A549 (cell line): Measurements from ENCODE around the gene C3orf22. TPM values are rescaled to one million over a fixed set of nuclear protein-coding genes. Genes with fewer than 3 reads are reported as not detected.

ENCODE experiments used
- ATAC-seq, 2 experiments: fragments of 200-7000 bp in 1 of 2; fragments of >200 bp in 1 of 2; cut with Nextera tagmentation in 1 of 2; cut with Tn5 transposase in 1 of 2; 3 replicates each; pipeline versions ENCODE4 v1.8.0 to v1.9.1; 2018 to 2020; ENCODE audit warnings: mild to moderate bottlenecking in 1 of 2, moderate library complexity in 1 of 2
- CTCF ChIA-PET: fragments of 300-600 bp; sonication (Branson Sonifier 250); formaldehyde crosslinking; extraction: SDS; loops from one replicate; lab custom pipeline; 2021; ENCODE audit warnings: antibody characterized with exemption, inconsistent platforms; lab: Yijun Ruan, JAX
- POLR2A ChIA-PET: fragments of 350-600 bp; formaldehyde crosslinking; extraction: SDS; loops from one replicate; lab custom pipeline; 2021; ENCODE audit warnings: antibody characterized with exemption, inconsistent platforms; lab: Yijun Ruan, JAX
- DNase-seq, 2 experiments: peaks; one replicate each; pipeline versions ENCODE4 v3.0.0 to v3.0.0-alpha.2; 2011 to 2016; ENCODE audit warnings: low read depth in 1 of 2, low spot score in 1 of 2
- FAIRE-seq: peaks from 2 replicates; lab custom pipeline; 2011; peaks lifted over from hg19 to GRCh38; lab: Jason Lieb, UNC
- H3K27ac ChIP-seq, 2 experiments: fragments of >200 bp; sonication (Bioruptor Twin); formaldehyde crosslinking; 3 replicates each; pipeline ENCODE4 v1.5.1; 2016 to 2017
- H3K4me1 ChIP-seq: fragments of >200 bp; sonication (Bioruptor Twin); formaldehyde crosslinking; 3 replicates; pipeline ENCODE4 v1.6.1; 2016
- H3K4me2 ChIP-seq: fragments of >200 bp; sonication (Bioruptor Twin); formaldehyde crosslinking; 3 replicates; pipeline ENCODE4 v1.6.1; 2016
- H3K4me3 ChIP-seq: fragments of >200 bp; sonication (Bioruptor Twin); formaldehyde crosslinking; 3 replicates; pipeline ENCODE4 v1.5.1; 2016
- H3K9me3 ChIP-seq: fragments of >200 bp; sonication (Bioruptor Twin); formaldehyde crosslinking; 3 replicates; pipeline ENCODE4 v1.6.1; 2016
- CHD4 ChIP-seq: fragments of 200-600 bp; sonication (generic); IDR thresholded peaks from 2 replicates; pipeline ENCODE4 v1.6.1; 2016; ENCODE audit warnings: antibody characterized with exemption, mild to moderate bottlenecking, borderline replicate concordance
- EHF ChIP-seq: fragments of 250-450 bp; sonication (Bioruptor Pico); IDR thresholded peaks from 2 replicates; pipeline ENCODE4 v1.5.0; 2020; ENCODE audit warnings: mild to moderate bottlenecking
- EP300 ChIP-seq, 2 experiments: fragments of >200 bp; sonication (Bioruptor Twin); formaldehyde crosslinking; IDR thresholded peaks; 2 replicates in 1 of 2; 3 replicates in 1 of 2; pipeline ENCODE4 v1.6.1; 2016 to 2017
- FOSB ChIP-seq: fragments of 250-450 bp; sonication (Bioruptor Pico); IDR thresholded peaks from 2 replicates; pipeline ENCODE4 v1.5.0; 2020; ENCODE audit warnings: mild to moderate bottlenecking, moderate library complexity
- FOSL2 ChIP-seq, 2 experiments: fragments of 450-650 bp in 1 of 2; fragments of >200 bp in 1 of 2; sonication (Bioruptor Twin) in 1 of 2; formaldehyde crosslinking; IDR thresholded peaks; 2 replicates each; pipeline versions ENCODE4 v1.5.0 to v1.6.1; 2016 to 2020; ENCODE audit warnings: mild to moderate bottlenecking in 1 of 2, moderate library complexity in 1 of 2
- GATA3 ChIP-seq: IDR thresholded peaks from 2 replicates; pipeline ENCODE4 v1.6.1; 2012; ENCODE audit warnings: borderline replicate concordance
- HDAC2 ChIP-seq: fragments of 200-600 bp; sonication (generic); IDR thresholded peaks from 2 replicates; pipeline ENCODE4 v1.6.1; 2016
- HOXA7 ChIP-seq: fragments of 250-450 bp; sonication (Bioruptor Pico); IDR thresholded peaks from 2 replicates; pipeline ENCODE4 v1.5.0; 2020; ENCODE audit warnings: mild to moderate bottlenecking, moderate library complexity
- JUN ChIP-seq, 2 experiments: fragments of >200 bp; sonication (Bioruptor Twin); formaldehyde crosslinking; IDR thresholded peaks; 2 replicates in 1 of 2; 3 replicates in 1 of 2; pipeline ENCODE4 v1.6.1; 2016 to 2017
- KDM5A ChIP-seq: fragments of 200-600 bp; sonication (generic); IDR thresholded peaks from 2 replicates; pipeline ENCODE4 v1.6.1; 2016; ENCODE audit warnings: antibody characterized with exemption, mild to moderate bottlenecking
- MAZ ChIP-seq: fragments of 150-350 bp; IDR thresholded peaks from 2 replicates; pipeline ENCODE4 v1.6.1; 2014; ENCODE audit warnings: antibody characterized with exemption, low read depth, low read length, borderline replicate concordance
- NPAS2 ChIP-seq: fragments of 250-450 bp; sonication (Bioruptor Pico); IDR thresholded peaks from 2 replicates; pipeline ENCODE4 v1.8.0; 2022; ENCODE audit warnings: mild to moderate bottlenecking, moderate library complexity, borderline replicate concordance
- POLR2A ChIP-seq: IDR thresholded peaks from 2 replicates; pipeline ENCODE4 v1.6.1; 2012; ENCODE audit warnings: mild to moderate bottlenecking, low read length
- RAD21 ChIP-seq, 2 experiments: fragments of >200 bp in 1 of 2; sonication (Bioruptor Twin) in 1 of 2; formaldehyde crosslinking in 1 of 2; IDR thresholded peaks in 1 of 2; conservative IDR thresholded peaks in 1 of 2; 2 replicates in 1 of 2; 3 replicates in 1 of 2; pipeline ENCODE4 v1.6.1; 2012 to 2018; ENCODE audit warnings: inconsistent platforms in 1 of 2
- RFX5 ChIP-seq: fragments of 450-650 bp; IDR thresholded peaks from 2 replicates; pipeline ENCODE4 v1.7.1; 2014; ENCODE audit warnings: antibody characterized with exemption, mild to moderate bottlenecking, moderate library complexity
- SREBF2 ChIP-seq: fragments of 450-650 bp; IDR thresholded peaks from 2 replicates; pipeline ENCODE4 v1.6.1; 2014; ENCODE audit warnings: mild to moderate bottlenecking, moderate library complexity
- TP53 ChIP-seq: fragments of 250-450 bp; sonication (Bioruptor Pico); IDR thresholded peaks from 2 replicates; pipeline ENCODE4 v1.5.0; 2021; ENCODE audit warnings: mild to moderate bottlenecking, moderate library complexity
- WGBS: methylation state at CpG from one replicate; pipeline ENCODE4 v1.1.6; 2017; ENCODE audit errors: missing lambda C conversion rate; 5-methylcytosine and 5-hydroxymethylcytosine counted together
- polyA plus RNA-seq, 4 experiments: library from polyadenylated mRNA; depleted of rRNA in 3 of 4; stranded (reverse); fragments of >200 nt; fragmentation: RNase III in 1 of 4; extraction: RNeasy Plus Mini Kit Qiagen cat#74134 plus additional on column Dnase treatment in 1 of 4; gene quantifications; 2 replicates in 3 of 4; 3 replicates in 1 of 4; pipeline ENCODE4 v1.2.3, GENCODE V29; 2011 to 2017
- TF ChIP-seq, protein P1 (sequence below): fragments of 150-350 bp; IDR thresholded peaks from 2 replicates; pipeline ENCODE4 v1.6.1; 2014; ENCODE audit warnings: low read depth, mild to moderate bottlenecking, low read length
- TF ChIP-seq, protein P2 (sequence below): IDR thresholded peaks from 2 replicates; pipeline ENCODE4 v1.6.1; 2012; ENCODE audit warnings: low read depth, borderline replicate concordance
- TF ChIP-seq, protein P3 (sequence below): fragments of >200 bp; sonication (Bioruptor Twin); formaldehyde crosslinking; IDR thresholded peaks from 2 replicates; pipeline ENCODE4 v1.6.1; 2016
- TF ChIP-seq, protein P4 (sequence below): IDR thresholded peaks from 2 replicates; pipeline ENCODE4 v1.6.1; 2012
- TF ChIP-seq, protein P5 (sequence below): fragments of >200 bp; sonication (Bioruptor Twin); formaldehyde crosslinking; IDR thresholded peaks from 3 replicates; pipeline ENCODE4 v1.5.1; 2016
- TF ChIP-seq, protein P6 (sequence below): fragments of 250-450 bp; sonication (Bioruptor Pico); IDR thresholded peaks from 2 replicates; pipeline ENCODE4 v1.5.0; 2021; ENCODE audit warnings: mild to moderate bottlenecking, moderate library complexity, borderline replicate concordance
- TF ChIP-seq, protein P7 (sequence below): IDR thresholded peaks from 2 replicates; pipeline ENCODE4 v1.6.1; 2012
- TF ChIP-seq, protein P8 (sequence below): fragments of 450-650 bp; IDR thresholded peaks from 2 replicates; pipeline ENCODE4 v1.6.1; 2014; ENCODE audit warnings: antibody characterized with exemption

Gene C3orf22
- polyA plus RNA-seq, 2 of the 4 experiments (the other 2 are of a cell fraction) = not detected

DNA sequence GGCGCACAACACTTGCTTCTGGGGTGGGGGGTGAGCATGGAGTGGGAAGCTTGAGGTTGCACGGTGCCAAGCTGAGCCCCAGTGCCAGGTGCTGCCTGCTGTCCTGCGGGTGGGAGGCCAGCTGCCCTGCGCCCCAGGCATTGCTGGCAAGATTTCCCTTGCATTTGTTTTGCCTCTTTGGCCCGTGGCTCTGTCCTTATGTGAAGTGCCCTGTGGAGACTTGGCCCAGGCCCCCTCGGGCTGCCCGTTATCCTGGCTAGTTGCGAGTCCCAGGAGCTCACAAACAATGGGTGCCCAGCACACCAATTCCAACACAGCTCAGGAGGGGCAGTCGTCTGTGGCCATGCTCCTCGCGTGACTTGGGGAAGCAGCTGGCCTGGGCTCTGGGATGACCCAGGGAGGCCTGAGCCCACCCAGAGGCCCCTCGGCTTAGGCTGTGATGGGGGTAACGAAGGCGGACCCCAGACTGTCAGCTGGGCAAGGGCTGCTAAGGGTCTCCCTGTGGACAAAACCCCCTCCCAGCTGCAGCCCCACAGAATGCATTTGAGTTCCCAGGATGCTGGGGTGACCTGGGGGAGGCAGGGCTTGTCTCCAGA lies 5.9 kb downstream of the C3orf22 start:
- H3K27ac ChIP-seq = no peak overlapping the region
- H3K4me1 ChIP-seq = no peaks in the 10 kb centered on the region
- H3K4me3 ChIP-seq = no peak overlapping the region
- no peak overlapping the region for H3K4me2 ChIP-seq
- ATAC-seq = no peak
- CTCF ChIA-PET = interaction anchor here (1.5 kb wide), 1 partner anchor 30 kb away, joined by 6 read pairs; no protein-coding TSS in a partner anchor
- 19% methylated on average over 4 of the region's 14 CpGs for WGBS
- no peak for DNase-seq
- TF ChIP-seq, protein P1, sequence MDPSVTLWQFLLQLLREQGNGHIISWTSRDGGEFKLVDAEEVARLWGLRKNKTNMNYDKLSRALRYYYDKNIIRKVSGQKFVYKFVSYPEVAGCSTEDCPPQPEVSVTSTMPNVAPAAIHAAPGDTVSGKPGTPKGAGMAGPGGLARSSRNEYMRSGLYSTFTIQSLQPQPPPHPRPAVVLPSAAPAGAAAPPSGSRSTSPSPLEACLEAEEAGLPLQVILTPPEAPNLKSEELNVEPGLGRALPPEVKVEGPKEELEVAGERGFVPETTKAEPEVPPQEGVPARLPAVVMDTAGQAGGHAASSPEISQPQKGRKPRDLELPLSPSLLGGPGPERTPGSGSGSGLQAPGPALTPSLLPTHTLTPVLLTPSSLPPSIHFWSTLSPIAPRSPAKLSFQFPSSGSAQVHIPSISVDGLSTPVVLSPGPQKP = no peak
- TF ChIP-seq, protein P2, sequence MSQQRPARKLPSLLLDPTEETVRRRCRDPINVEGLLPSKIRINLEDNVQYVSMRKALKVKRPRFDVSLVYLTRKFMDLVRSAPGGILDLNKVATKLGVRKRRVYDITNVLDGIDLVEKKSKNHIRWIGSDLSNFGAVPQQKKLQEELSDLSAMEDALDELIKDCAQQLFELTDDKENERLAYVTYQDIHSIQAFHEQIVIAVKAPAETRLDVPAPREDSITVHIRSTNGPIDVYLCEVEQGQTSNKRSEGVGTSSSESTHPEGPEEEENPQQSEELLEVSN = no peak
- TF ChIP-seq CHD4 (no peak), FOSL2 (IDR thresholded peaks at IDR 0.05) (no peak), FOSL2 (CRISPR knock-in tag; IDR thresholded peaks at IDR 0.05) (no peak), KDM5A (no peak), NPAS2 (no peak), RAD21 (conservative IDR thresholded peaks at IDR 0.05 in 1 of 2, IDR thresholded peaks at IDR 0.05 in 1 of 2) (no peak), GATA3 (no peak), RFX5 (no peak), EP300 (IDR thresholded peaks at IDR 0.05) (no peak), JUN (IDR thresholded peaks at IDR 0.05) (no peak), HOXA7 (CRISPR knock-in tag) (no peak), TP53 (CRISPR knock-in tag) (no peak), SREBF2 (no peak), EHF (CRISPR knock-in tag) (no peak), HDAC2 (no peak), MAZ (no peak)
- TF ChIP-seq, protein P3, sequence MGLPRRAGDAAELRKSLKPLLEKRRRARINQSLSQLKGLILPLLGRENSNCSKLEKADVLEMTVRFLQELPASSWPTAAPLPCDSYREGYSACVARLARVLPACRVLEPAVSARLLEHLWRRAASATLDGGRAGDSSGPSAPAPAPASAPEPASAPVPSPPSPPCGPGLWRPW = no peak
- TF ChIP-seq, protein P4, sequence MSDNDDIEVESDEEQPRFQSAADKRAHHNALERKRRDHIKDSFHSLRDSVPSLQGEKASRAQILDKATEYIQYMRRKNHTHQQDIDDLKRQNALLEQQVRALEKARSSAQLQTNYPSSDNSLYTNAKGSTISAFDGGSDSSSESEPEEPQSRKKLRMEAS = no peak
- TF ChIP-seq, protein P5, sequence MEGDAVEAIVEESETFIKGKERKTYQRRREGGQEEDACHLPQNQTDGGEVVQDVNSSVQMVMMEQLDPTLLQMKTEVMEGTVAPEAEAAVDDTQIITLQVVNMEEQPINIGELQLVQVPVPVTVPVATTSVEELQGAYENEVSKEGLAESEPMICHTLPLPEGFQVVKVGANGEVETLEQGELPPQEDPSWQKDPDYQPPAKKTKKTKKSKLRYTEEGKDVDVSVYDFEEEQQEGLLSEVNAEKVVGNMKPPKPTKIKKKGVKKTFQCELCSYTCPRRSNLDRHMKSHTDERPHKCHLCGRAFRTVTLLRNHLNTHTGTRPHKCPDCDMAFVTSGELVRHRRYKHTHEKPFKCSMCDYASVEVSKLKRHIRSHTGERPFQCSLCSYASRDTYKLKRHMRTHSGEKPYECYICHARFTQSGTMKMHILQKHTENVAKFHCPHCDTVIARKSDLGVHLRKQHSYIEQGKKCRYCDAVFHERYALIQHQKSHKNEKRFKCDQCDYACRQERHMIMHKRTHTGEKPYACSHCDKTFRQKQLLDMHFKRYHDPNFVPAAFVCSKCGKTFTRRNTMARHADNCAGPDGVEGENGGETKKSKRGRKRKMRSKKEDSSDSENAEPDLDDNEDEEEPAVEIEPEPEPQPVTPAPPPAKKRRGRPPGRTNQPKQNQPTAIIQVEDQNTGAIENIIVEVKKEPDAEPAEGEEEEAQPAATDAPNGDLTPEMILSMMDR = no peak
- FAIRE-seq = no peak
- H3K9me3 ChIP-seq = no peaks in the 10 kb centered on the region
- POLR2A ChIA-PET = no interaction called here

DNA sequence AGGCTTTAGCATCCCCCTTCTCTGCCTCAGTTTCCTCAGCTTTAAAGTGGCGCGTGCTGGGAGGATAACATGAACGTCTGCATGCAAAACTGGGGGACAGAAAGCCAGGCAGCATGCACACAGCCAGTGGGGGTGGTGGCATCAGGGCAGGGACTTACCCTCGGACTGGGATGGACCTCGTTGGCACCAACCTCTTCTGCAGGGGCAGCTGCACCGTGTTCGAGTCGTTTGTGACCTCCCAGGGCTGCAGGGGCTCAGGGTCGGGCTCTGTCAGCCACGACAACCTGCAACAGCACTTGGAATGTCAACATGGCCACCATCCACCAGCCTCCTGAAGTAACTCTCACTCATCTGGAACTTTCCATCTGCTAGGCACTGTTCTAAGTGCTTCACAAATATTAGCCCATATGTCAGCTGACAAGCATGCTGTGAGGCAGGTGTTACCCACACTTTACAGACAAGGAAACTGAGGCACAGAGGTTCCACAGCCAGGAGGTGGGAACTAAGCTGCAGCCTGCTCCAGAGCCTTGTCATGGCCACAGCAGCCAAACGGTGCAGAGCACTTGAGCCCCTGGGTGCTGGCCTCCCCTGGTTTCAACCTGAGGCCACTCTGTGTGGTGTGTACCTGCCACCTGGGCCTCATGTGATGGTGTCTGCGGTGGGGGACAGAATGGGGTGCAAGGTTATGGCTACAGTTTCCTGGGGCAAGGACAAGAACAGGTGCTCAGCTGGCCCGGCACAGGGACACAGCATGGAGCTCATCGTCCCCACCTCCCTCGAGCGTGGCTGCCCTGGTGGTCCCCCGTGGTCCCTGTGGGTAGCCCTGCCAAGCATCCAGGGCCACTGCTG lies 6.7 kb downstream of the C3orf22 start:
- Histone ChIP-seq H3K4me1 (no peaks in the 10 kb centered on the region), H3K9me3 (no peaks in the 10 kb centered on the region), H3K4me3 (no peak overlapping the region), H3K4me2 (no peak overlapping the region), H3K27ac (no peak overlapping the region)
- CTCF ChIA-PET = interaction anchor here (1.5 kb wide), 1 partner anchor 29 kb away, joined by 6 read pairs; no protein-coding TSS in a partner anchor
- POLR2A ChIA-PET = no interaction called here
- WGBS = 13% methylated on average over 10 of the region's 17 CpGs
- FAIRE-seq (no peak), DNase-seq (no peak), ATAC-seq (no peak)
- TF ChIP-seq, protein P6, sequence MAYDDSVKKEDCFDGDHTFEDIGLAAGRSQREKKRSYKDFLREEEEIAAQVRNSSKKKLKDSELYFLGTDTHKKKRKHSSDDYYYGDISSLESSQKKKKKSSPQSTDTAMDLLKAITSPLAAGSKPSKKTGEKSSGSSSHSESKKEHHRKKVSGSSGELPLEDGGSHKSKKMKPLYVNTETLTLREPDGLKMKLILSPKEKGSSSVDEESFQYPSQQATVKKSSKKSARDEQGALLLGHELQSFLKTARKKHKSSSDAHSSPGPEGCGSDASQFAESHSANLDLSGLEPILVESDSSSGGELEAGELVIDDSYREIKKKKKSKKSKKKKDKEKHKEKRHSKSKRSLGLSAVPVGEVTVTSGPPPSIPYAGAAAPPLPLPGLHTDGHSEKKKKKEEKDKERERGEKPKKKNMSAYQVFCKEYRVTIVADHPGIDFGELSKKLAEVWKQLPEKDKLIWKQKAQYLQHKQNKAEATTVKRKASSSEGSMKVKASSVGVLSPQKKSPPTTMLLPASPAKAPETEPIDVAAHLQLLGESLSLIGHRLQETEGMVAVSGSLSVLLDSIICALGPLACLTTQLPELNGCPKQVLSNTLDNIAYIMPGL (CRISPR knock-in tag) = no peak
- TF ChIP-seq, protein P7, sequence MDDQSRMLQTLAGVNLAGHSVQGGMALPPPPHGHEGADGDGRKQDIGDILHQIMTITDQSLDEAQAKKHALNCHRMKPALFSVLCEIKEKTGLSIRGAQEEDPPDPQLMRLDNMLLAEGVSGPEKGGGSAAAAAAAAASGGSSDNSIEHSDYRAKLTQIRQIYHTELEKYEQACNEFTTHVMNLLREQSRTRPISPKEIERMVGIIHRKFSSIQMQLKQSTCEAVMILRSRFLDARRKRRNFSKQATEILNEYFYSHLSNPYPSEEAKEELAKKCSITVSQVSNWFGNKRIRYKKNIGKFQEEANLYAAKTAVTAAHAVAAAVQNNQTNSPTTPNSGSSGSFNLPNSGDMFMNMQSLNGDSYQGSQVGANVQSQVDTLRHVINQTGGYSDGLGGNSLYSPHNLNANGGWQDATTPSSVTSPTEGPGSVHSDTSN = no peak
- TF ChIP-seq FOSB (no peak), SREBF2 (no peak), POLR2A (no peak), GATA3 (no peak), RAD21 (conservative IDR thresholded peaks at IDR 0.05 in 1 of 2, IDR thresholded peaks at IDR 0.05 in 1 of 2) (no peak)
- TF ChIP-seq, protein P5 = no peak
- TF ChIP-seq, protein P8, sequence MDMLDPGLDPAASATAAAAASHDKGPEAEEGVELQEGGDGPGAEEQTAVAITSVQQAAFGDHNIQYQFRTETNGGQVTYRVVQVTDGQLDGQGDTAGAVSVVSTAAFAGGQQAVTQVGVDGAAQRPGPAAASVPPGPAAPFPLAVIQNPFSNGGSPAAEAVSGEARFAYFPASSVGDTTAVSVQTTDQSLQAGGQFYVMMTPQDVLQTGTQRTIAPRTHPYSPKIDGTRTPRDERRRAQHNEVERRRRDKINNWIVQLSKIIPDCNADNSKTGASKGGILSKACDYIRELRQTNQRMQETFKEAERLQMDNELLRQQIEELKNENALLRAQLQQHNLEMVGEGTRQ = no peak
